ENCODE data around the gene EPHA2.

The EPHA2 gene

GRCh38 chr1:16078925-16079656, 76.8 kb downstream of the EPHA2 start:
- no peaks in the 10 kb centered on the region for H3K36me3 ChIP-seq (ENCODE audit: control insufficient read depth, insufficient read depth, low read length)
- H3K4me1 ChIP-seq (ENCODE audit: control insufficient read depth, insufficient read depth, low read length) = peaks cover 2% of the 10 kb centered on the region; the same call in 1 of the 2 replicates
- peaks cover 4% of the 10 kb centered on the region; the same call in 1 of the 2 replicates for H3K27me3 ChIP-seq (ENCODE audit: control insufficient read depth, insufficient read depth, low read length)
- H3K9me3 ChIP-seq (ENCODE audit: control insufficient read depth, insufficient read depth, low read length) = no peaks in the 10 kb centered on the region
- DNase-seq (ENCODE audit: low read depth, low spot score) = peak; percentile 70
- no peak overlapping the region for H3K4me3 ChIP-seq (ENCODE audit: low read length)
- no peak overlapping the region for H3K27ac ChIP-seq (ENCODE audit: low read length)
- no CpG with 5 or more reads among the region's 10 CpGs for WGBS (ENCODE audit: insufficient coverage, insufficient read length)

- H3K27ac ChIP-seq (ENCODE audit: low read length) = no peak overlapping the region
- no peaks in the 10 kb centered on the region for H3K9me3 ChIP-seq (ENCODE audit: control insufficient read depth, insufficient read depth, low read length)
- no peak overlapping the region for H3K4me3 ChIP-seq (ENCODE audit: low read length)
- H3K36me3 ChIP-seq (ENCODE audit: control insufficient read depth, insufficient read depth, low read length) = no peaks in the 10 kb centered on the region; the same call in 1 of the 2 replicates
- H3K4me1 ChIP-seq (ENCODE audit: control insufficient read depth, insufficient read depth, low read length) = peaks cover 2% of the 10 kb centered on the region; the same call in 1 of the 2 replicates
- no peak for DNase-seq (ENCODE audit: low read depth, low spot score)
- no CpG with 5 or more reads among the region's 12 CpGs for WGBS (ENCODE audit: insufficient coverage, insufficient read length)
- peaks cover 4% of the 10 kb centered on the region; the same call in 1 of the 2 replicates for H3K27me3 ChIP-seq (ENCODE audit: control insufficient read depth, insufficient read depth, low read length)
Observed at GRCh38 chr1:16077406-16078245, 78.2 kb downstream of the EPHA2 start.

DNA sequence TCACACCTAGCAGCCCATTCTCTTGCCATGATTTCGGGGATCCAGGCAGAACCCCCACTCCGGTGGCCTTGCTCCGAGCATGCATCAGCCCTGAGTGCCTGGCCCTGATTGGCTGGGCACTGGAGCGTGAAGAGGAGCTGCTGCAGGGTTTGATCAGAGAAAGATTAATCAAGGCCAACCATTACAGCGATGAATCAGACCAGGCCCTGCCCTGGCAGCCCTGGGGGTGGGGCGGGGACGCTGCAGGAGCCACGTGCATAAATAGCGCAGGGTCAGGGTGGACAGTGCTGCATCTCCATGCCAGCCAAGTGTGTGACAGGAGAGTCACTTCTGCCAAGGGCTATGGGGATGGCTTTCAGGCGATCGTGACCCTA, 79.0 kb downstream of the EPHA2 start:
- Histone ChIP-seq H3K4me3 (ENCODE audit: low read length) (no peak overlapping the region), H3K4me1 (ENCODE audit: control insufficient read depth, insufficient read depth, low read length) (peaks cover 3% of the 10 kb centered on the region; the same call in 1 of the 2 replicates), H3K9me3 (ENCODE audit: control insufficient read depth, insufficient read depth, low read length) (no peaks in the 10 kb centered on the region), H3K27me3 (ENCODE audit: control insufficient read depth, insufficient read depth, low read length) (peaks cover 8% of the 10 kb centered on the region; the same call in 1 of the 2 replicates), H3K36me3 (ENCODE audit: control insufficient read depth, insufficient read depth, low read length) (no peaks in the 10 kb centered on the region; the same call in 1 of the 2 replicates), H3K27ac (ENCODE audit: low read length) (no peak overlapping the region)
- WGBS (ENCODE audit: insufficient coverage, insufficient read length) = no CpG with 5 or more reads among the region's 11 CpGs
- DNase-seq (ENCODE audit: low read depth, low spot score) = no peak

- no peak overlapping the region for H3K27ac ChIP-seq (ENCODE audit: low read length)
- H3K27me3 ChIP-seq (ENCODE audit: control insufficient read depth, insufficient read depth, low read length) = peaks cover 8% of the 10 kb centered on the region; the same call in 1 of the 2 replicates
- no CpG with 5 or more reads among the region's 14 CpGs for WGBS (ENCODE audit: insufficient coverage, insufficient read length)
- peaks cover 3% of the 10 kb centered on the region; the same call in 1 of the 2 replicates for H3K4me1 ChIP-seq (ENCODE audit: control insufficient read depth, insufficient read depth, low read length)
- no peaks in the 10 kb centered on the region for H3K9me3 ChIP-seq (ENCODE audit: control insufficient read depth, insufficient read depth, low read length)
- H3K36me3 ChIP-seq (ENCODE audit: control insufficient read depth, insufficient read depth, low read length) = no peaks in the 10 kb centered on the region; the same call in 1 of the 2 replicates
- no peak for DNase-seq (ENCODE audit: low read depth, low spot score)
- H3K4me3 ChIP-seq (ENCODE audit: low read length) = no peak overlapping the region
Observed at GRCh38 chr1:16076031-16076864, 79.6 kb downstream of the EPHA2 start.

GRCh38 chr1:16075337-16076030, 80.4 kb downstream of the EPHA2 start:
- H3K27me3 ChIP-seq (ENCODE audit: control insufficient read depth, insufficient read depth, low read length) = peaks cover 8% of the 10 kb centered on the region; the same call in 1 of the 2 replicates
- no peak overlapping the region for H3K27ac ChIP-seq (ENCODE audit: low read length)
- H3K36me3 ChIP-seq (ENCODE audit: control insufficient read depth, insufficient read depth, low read length) = no peaks in the 10 kb centered on the region; the same call in 1 of the 2 replicates
- H3K4me3 ChIP-seq (ENCODE audit: low read length) = no peak overlapping the region
- H3K9me3 ChIP-seq (ENCODE audit: control insufficient read depth, insufficient read depth, low read length) = no peaks in the 10 kb centered on the region
- peaks cover 3% of the 10 kb centered on the region; the same call in 1 of the 2 replicates for H3K4me1 ChIP-seq (ENCODE audit: control insufficient read depth, insufficient read depth, low read length)
- DNase-seq (ENCODE audit: low read depth, low spot score) = no peak
- WGBS (ENCODE audit: insufficient coverage, insufficient read length) = no CpG with 5 or more reads among the region's 11 CpGs
